Tibial artery (tissue), 4 donors: ENCODE data around the gene BCDIN3D.

Experiments used
- DNase-seq, 2 donors: peaks; one replicate each; pipeline ENCODE4 v3.0.0-alpha.2; 2019
- H3K27ac ChIP-seq, 2 donors: fragments of 200-600 bp; sonication (generic) in 1 of 2; 1 replicate in 1 of 2; 2 replicates in 1 of 2; pipeline ENCODE4 v1.5.1; 2018 to 2019; ENCODE audit warnings: mild to moderate bottlenecking in 1 of 2
- H3K27me3 ChIP-seq, 2 donors: fragments of 200-600 bp; sonication (generic) in 1 of 2; one replicate each; pipeline versions ENCODE4 v1.5.1 to v1.6.0; 2016 to 2019
- H3K36me3 ChIP-seq, 3 donors: fragments of 200-600 bp; sonication (generic) in 2 of 3; one replicate each; pipeline ENCODE4 v1.5.1; 2016 to 2019; ENCODE audit warnings: mild to moderate bottlenecking in 2 of 3
- H3K4me1 ChIP-seq, 4 donors: fragments of 200-600 bp; sonication (generic) in 2 of 4; 1 replicate in 3 of 4; 2 replicates in 1 of 4; pipeline ENCODE4 v1.5.1; 2016 to 2019
- H3K4me3 ChIP-seq, 2 donors: fragments of 200-600 bp; sonication (generic) in 1 of 2; 1 replicate in 1 of 2; 2 replicates in 1 of 2; pipeline ENCODE4 v1.5.1; 2018 to 2019; ENCODE audit warnings: mild to moderate bottlenecking in 2 of 2
- H3K9me3 ChIP-seq, 3 donors: fragments of 200-600 bp; sonication (generic) in 1 of 3; one replicate each; pipeline ENCODE4 v1.5.1; 2016 to 2019
- intact Hi-C: fragments of 100-400 bp; cut with DNase I; formaldehyde crosslinking; loops from one replicate; pipeline ENCODE4 v1.15.0; 2023; ENCODE audit warnings: low total_unique reads
- TF ChIP-seq, protein P1 (sequence below), 2 experiments: fragments of 200-600 bp in 1 of 2; fragments of 450-650 bp in 1 of 2; IDR thresholded peaks; one replicate each; pipeline ENCODE4 v1.5.1; 2017 to 2019; ENCODE audit warnings: antibody characterized with exemption in 2 of 2, mild to moderate bottlenecking in 1 of 2, moderate library complexity in 1 of 2

The BCDIN3D gene

DNA sequence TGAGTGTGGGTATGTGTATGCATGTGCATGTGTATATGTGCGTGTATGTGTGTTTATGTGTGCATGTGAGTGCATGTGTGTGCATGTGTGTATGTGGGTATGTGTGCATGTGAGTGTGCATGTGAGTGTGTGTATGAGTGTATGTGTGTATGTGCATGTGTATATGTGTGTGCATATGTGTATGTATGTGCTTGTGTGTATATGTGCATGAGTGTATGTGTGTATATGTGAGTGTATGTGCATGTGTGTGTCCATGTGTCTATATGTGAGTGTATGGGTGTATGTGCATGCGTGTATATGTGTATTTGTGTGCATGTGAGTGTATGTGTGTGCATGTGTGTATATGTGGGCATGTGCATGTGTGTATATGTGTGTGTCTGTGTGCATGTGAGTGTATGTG is 35.1 kb upstream of the BCDIN3D start:
- no peak overlapping the region for H3K4me3 ChIP-seq
- H3K4me1 ChIP-seq = no peaks in the 10 kb centered on the region
- TF ChIP-seq, protein P1, sequence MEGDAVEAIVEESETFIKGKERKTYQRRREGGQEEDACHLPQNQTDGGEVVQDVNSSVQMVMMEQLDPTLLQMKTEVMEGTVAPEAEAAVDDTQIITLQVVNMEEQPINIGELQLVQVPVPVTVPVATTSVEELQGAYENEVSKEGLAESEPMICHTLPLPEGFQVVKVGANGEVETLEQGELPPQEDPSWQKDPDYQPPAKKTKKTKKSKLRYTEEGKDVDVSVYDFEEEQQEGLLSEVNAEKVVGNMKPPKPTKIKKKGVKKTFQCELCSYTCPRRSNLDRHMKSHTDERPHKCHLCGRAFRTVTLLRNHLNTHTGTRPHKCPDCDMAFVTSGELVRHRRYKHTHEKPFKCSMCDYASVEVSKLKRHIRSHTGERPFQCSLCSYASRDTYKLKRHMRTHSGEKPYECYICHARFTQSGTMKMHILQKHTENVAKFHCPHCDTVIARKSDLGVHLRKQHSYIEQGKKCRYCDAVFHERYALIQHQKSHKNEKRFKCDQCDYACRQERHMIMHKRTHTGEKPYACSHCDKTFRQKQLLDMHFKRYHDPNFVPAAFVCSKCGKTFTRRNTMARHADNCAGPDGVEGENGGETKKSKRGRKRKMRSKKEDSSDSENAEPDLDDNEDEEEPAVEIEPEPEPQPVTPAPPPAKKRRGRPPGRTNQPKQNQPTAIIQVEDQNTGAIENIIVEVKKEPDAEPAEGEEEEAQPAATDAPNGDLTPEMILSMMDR (IDR thresholded peaks at IDR 0.05) = no peak
- H3K27ac ChIP-seq = no peak overlapping the region
- no peaks in the 10 kb centered on the region for H3K9me3 ChIP-seq
- H3K36me3 ChIP-seq = no peaks in the 10 kb centered on the region
- peaks cover 0 to 3% of the 10 kb centered on the region in 2 donors for H3K27me3 ChIP-seq
- intact Hi-C loops = no loop called here
- no peak for DNase-seq

DNA sequence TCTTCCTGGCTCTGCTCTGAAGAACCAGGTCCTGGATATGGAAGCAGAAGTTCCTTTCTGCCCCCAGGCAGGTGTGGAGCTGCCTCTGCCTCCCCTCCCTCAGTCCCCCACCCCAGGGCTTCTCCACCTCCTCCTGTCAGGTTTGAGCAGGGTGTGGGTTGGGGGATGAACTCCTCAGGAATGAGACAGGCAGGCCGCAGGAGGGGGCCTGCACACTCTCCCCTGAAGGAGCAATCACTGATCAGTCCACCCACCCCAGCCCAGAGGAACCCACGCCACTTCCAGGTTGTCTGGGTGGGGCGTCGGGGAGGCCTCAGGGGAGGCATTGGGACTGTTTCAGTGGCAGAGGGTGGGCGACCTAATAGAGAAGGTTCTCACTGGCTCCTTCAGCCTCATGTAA is 34.2 kb upstream of the BCDIN3D start:
- TF ChIP-seq, protein P1 (IDR thresholded peaks at IDR 0.05) = no peak
- Histone ChIP-seq H3K36me3 (no peaks in the 10 kb centered on the region), H3K27me3 (peaks cover 0 to 3% of the 10 kb centered on the region in 2 donors), H3K4me3 (no peak overlapping the region), H3K4me1 (no peaks in the 10 kb centered on the region), H3K9me3 (no peaks in the 10 kb centered on the region), H3K27ac (no peak overlapping the region)
- DNase-seq = no peak
- intact Hi-C loops = no loop called here

GRCh38 chr12:49876070-49876469 is 33.2 kb upstream of the BCDIN3D start:
- H3K27me3 ChIP-seq = peaks cover 0 to 3% of the 10 kb centered on the region in 2 donors
- no peak overlapping the region for H3K27ac ChIP-seq
- no peak overlapping the region for H3K4me3 ChIP-seq
- no peaks in the 10 kb centered on the region for H3K9me3 ChIP-seq
- intact Hi-C loops = no loop called here
- no peak for DNase-seq
- TF ChIP-seq, protein P1 (IDR thresholded peaks at IDR 0.05) = no peak
- no peaks in the 10 kb centered on the region for H3K4me1 ChIP-seq
- H3K36me3 ChIP-seq = no peaks in the 10 kb centered on the region

DNA sequence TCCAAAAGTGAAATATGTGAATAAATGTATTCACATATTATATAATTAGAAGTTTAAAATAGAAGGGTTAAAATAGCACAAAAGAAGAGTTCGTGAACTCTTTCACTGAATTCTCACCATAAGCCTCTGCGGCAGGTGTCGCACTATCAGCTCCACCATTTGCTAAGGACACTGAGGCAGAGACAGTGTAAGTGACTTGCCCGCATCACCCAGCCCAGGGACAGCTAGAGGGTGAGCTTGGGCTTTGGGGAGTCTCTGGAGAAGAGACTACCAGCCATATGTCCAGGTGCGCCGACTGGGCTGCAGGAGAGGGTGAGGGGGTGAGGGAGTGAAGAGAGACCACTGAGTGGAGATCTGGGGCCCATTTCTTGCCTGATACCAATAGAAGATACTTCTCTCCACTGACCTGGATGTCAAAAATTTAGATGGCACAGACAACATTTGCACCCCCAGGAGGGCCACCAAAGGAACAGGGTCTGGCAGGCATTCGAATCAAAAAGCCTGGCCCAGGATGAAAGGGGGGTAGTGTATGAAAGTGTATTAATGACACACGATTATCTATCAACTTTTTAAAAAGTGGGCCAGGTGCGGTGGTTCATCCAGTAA is 32.3 kb upstream of the BCDIN3D start:
- intact Hi-C loops = no loop called here
- peaks cover 0 to 3% of the 10 kb centered on the region in 2 donors for H3K27me3 ChIP-seq
- TF ChIP-seq, protein P1 (IDR thresholded peaks at IDR 0.05) = no peak
- no peak for DNase-seq
- no peaks in the 10 kb centered on the region for H3K36me3 ChIP-seq
- H3K27ac ChIP-seq = no peak overlapping the region
- H3K9me3 ChIP-seq = no peaks in the 10 kb centered on the region
- no peak overlapping the region for H3K4me3 ChIP-seq
- H3K4me1 ChIP-seq = no peaks in the 10 kb centered on the region

GRCh38 chr12:49874142-49874897 is 31.4 kb upstream of the BCDIN3D start:
- intact Hi-C loops = no loop called here
- Histone ChIP-seq H3K36me3 (no peaks in the 10 kb centered on the region), H3K27me3 (peaks cover 0 to 5% of the 10 kb centered on the region in 2 donors), H3K9me3 (no peaks in the 10 kb centered on the region), H3K4me3 (no peak overlapping the region), H3K27ac (no peak overlapping the region), H3K4me1 (peaks cover 0 to 5% (median 0%) of the 10 kb centered on the region in 4 donors)
- TF ChIP-seq, protein P1 (IDR thresholded peaks at IDR 0.05) = no peak
- no peak for DNase-seq
